HG02885 (cell line): ENCODE measurements around the gene SAFB.

Experiments used
- ATAC-seq: cut with Tn5 transposase; IDR thresholded peaks from one replicate; pipeline ENCODE4 v1.9.1; 2021; ENCODE audit warnings: mild to moderate bottlenecking; ENCODE audit not compliant: unreplicated experiment, poor library complexity

The SAFB gene

DNA sequence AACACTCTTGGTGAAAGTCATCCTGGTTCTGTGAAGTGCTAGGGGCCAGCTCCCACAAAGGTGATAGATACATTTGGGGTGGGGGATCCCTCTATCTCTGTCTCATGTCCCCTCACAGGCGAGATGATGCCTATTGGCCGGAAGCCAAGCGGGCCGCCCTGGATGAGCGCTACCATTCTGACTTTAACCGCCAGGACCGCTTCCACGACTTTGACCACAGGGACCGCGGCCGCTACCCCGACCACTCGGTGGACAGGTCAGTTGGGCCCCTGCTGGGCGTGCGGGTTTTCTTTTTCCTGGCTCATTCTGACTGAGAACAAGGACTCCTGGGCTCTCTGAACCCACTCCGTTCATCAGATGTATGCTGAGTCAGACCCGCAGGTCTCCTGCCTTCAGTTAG is 41.0 kb downstream of the SAFB start:
- no peak for ATAC-seq

DNA sequence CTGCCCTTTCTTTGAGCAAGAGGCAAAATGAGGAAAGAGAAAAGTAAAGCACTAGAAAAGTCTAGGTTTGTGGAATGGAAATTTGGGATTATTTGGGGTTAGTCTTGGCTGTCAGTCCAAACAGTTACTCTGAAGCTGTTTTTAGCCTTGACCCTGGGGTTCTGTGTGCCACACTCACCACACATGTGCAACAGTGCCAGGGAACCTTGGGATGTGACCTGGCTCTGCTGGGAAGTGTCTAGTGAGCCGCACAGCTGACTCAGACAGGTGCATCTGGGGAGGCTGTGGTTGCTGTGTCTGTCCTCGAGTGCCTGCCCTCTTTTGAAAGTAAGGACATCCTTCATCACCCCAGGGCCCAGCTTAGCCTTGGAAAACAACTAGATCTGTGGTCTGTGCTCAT is 41.6 kb downstream of the SAFB start:
- no peak for ATAC-seq

DNA sequence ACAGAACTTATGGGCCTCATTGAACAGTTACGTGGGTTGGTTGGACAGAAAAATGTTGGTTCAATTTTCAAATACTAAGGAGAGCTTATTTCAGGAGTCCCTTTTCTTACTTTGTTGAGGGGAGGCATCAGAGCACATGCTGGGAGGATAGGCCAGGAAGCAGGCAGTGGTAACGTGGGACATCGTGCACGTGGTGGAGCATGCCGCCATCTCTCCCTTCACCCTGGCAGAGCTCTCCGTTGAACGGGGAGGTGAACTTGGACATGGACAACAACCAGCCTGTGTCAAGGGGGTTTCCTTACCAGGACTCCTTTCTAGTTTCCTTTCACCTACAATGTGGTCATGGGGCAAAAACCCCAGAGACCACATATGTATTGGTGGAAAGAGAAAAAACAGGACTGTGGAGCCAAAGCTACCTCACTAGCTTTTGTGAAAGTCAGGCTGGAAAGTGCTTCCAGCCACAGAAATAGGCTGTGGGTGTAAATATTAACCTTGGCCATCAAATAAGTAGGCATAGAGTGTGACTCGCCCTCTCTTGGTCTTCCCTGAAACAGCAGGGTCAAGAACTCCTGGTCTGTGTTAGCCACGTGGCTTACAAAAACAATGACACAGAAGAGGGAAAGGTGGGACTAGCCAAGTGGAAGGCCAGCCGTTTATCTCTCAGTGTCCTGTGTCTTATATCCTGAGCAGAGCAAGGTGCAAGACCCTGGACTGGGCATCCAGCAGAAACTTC is 43.1 kb downstream of the SAFB start:
- no peak for ATAC-seq

DNA sequence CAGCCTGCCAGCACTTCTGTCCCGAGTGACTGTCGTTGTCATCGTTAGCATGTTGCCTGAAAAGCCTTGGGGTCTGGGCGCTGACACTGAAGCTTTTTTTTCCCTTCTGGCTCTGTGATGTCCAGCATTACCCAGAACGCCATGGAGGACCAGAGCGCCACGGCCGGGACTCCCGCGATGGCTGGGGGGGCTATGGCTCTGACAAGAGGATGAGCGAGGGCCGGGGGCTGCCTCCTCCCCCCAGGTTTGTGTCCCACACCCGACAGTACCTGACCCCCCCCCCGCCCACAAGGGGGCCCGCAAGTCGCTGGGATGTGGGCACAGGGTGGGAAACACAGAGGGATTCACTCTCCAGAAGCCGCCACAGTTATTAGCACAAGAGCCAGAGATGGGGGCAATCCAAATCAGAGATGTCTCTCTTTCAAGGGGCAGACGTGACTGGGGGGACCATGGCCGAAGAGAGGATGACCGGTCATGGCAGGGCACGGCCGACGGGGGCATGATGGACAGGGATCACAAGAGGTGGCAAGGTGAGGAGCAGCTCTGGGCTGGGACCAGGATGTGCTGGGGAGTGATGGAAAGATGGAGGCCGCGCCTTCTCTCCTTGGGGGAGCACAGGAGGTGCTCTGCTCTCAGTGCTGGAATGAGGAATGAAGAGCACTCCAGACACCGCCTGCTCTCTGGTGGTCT is 44.2 kb downstream of the SAFB start:
- no peak for ATAC-seq

DNA sequence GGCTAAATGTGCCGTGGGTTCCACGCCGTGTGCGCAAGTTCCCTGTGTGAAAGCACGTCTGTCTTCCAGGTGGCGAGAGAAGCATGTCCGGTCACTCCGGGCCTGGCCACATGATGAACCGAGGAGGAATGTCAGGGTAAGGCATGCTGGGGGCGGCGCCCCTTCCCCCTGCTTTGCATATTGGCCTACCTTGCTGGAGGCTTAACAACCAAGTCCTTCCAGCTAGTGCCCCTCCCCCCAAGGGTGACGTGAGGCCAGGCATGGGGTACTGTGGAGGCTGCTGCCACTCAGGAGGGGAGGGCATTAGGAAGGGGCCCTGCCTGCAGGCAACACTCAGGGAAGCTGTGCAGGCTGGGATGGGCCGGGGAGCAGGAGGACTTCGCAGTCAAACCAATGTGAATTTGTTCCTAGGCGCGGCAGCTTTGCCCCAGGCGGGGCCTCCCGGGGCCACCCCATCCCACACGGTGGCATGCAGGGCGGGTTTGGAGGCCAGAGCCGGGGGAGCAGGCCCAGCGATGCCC is 44.9 kb downstream of the SAFB start:
- ATAC-seq: no peak

DNA sequence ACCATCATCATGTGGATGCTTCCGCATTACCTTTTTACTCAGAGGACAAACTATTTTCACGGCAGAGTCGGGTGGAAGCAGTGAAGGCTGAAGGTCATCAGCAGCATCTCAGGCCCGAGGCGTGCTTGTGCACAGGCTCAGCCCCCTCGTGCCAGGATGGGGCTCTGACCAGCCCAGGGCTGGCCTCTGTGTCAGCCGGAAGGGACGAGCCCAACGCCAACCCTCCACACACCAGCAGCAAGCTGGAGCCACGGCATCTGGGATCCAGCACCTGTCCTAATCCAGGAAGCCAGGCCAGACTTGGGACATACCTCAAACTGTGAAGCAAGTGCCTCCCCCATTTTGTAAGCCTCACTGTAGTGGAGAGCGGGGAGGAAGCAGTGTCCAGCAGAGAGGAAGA is 46.3 kb downstream of the SAFB start:
- ATAC-seq: no peak

DNA sequence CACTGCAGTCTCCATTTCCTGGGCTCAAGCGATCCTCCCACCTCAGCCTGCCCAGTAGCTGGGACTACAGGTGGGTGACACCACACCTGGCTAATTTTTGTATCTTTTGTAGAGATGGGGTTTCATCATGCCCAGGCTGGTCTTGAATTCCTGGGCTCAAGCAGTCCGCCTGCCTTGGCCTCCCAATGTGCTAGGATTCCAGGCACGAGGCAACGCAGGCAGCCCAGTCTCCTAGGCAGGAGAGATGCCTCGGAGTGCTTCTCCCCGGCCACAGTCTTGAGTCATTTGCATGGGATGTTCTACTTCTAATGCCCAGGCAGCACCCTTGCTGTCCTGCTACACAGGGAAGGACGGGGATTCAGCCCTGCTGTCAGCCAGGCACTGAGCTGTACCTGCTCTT is 48.7 kb downstream of the SAFB start:
- ATAC-seq: no peak

DNA sequence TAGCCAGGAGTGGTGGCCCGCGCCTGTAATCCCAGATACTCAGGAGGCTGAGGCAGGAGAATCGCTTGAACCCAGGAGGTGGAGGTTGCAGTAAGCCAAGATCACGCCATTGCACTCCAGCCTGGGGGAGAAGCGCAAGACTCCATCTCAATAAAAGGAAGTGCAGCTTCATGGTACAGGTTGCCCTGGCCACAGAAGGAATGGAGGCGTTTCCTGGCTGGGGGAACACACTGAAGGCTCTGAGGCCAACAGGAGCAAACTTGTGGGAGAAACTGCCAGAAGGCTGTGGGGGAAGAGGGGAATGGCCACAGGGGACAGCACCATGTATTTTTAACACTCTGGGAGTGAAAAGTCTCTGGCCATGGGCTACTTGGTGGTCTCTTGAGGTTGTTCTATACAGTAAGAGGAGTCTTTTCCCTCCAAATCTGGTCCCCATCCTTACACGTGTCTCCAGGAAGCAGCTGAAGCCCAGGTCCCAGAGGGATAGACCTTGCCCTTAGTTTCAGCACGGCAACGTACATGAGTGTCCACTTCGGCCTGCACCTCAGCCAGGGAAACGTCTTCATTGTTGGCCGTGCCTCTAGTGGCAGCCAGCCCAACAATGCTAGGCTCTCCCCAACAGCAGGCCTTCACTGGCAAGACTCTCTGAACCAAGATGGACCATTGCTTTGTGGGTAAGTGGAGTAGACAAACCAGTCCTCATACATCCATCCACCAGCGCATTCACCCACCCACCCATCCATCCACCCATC is 50.0 kb downstream of the SAFB start:
- ATAC-seq: no peak

DNA sequence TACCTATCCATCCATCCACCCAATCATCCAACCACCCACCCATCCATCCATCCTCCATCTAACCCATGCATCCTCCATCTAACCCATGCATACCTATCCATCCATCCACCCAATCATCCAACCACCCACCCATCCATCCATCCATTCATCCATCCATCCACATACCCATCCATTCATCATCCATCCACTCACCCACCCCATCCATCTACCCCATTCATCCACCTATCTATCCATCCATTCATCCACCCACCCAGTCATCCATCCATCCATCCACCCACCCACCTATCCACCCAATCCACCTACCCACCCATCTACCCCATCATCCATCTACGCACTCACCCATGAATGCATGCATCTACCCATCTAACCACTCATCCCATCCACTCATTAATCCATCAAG is 50.9 kb downstream of the SAFB start:
- ATAC-seq: no peak

DNA sequence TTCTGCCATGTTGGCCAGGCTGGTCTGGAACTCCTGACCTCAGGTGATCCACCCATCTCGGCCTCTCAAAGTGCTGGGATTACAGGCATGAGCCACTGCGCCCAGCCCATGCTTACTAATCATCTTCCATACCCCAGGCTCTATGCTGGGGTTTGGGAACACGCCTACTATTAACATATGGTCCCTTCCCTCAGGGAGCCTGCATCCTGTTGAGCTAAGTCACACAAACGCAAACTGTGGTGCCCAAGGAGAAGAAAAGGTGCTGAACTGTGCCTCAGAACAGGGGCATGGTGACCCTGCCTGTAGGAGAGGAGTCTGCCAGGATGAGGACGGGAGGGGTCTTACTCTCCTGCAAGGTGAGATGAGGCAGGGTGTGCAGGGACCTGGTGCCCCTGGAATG is 51.8 kb downstream of the SAFB start:
- ATAC-seq: no peak

DNA sequence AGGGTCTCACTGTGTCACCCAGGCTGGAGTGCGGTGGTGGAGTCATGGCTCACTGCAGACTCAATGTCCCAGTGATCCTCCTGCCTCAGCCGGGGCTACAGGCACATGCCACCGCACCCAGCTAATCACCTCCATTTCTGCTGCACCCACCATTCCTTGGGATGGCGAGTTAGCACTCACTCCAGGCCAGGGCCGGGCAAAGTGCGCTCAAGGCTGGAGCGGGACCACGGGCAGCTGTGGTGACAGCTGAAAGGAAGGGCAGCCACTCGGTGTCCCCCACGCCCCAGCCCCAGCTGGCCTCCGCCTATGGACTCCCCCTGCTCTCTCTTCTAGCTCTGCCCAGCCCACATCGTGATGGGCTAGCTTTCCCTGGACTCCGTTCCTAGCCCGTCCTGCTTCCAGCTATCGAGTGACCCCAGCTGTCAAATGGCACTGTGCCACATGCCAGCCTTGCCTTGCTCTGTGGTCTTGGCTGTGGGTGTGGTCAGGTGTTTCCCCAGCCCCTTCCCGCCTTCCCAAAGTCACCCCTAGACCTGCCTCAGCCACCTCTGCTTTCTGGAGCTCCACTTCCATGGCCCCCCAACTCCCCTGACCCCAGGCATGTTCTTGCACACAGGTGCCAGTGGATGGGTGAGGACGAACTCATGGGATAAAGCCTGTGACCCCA is 53.4 kb downstream of the SAFB start:
- no peak for ATAC-seq

DNA sequence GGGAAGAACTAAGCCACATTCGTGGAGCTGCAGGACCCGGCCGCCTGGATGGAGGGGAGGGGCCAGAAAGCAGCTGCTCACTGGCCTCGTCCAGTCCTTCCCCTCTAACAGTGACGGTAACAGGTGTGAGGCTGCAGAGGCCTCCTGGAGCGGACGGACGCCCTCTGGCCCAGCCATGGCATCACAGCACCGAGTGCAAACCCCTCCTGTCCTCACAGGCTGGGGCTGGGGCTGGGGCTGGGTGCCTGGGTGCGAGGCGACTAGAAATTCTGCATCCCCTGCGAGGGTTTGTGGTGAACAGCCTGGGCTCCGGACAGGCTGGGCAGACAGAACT is 53.9 kb downstream of the SAFB start:
- ATAC-seq: no peak

DNA sequence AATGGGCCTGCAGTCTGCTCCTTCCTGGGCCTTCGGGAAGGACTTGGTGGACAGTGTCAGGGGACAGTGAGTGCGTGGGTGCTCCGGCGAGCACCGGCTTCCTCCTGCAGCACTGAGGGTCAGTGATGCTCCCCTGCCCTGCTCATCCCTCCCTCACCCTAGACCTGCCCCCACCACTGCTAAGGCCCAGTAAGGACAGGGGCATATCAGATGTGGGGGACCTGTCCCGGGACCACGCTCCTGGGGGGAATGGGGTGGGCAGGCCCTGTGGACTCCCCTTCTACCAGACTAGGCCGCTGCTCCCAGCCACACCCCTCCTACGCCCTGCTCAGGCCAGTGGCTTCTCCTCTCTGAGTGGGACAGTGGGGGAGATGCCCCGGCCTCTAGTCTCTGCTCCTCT is 54.3 kb downstream of the SAFB start:
- no peak for ATAC-seq

DNA sequence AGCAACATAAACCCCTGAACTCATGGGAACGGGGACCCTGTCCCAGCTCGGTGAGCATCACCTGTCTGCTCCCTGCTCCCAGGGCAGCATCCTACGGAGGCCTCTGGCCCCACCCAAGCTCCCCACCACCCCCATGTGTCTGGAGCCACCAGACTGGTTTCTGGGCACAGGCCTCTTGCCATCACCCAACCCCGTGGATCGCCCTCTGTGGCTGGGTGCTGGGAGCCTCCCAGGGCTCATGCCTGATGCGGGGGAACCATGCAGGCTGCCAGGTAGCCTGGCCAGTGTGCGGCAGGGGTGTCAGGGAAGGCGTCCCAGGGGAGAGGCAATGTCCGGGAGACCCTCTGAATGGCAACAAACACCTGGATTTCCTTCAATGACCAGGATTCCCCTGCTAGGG is 54.7 kb downstream of the SAFB start:
- ATAC-seq: no peak

DNA sequence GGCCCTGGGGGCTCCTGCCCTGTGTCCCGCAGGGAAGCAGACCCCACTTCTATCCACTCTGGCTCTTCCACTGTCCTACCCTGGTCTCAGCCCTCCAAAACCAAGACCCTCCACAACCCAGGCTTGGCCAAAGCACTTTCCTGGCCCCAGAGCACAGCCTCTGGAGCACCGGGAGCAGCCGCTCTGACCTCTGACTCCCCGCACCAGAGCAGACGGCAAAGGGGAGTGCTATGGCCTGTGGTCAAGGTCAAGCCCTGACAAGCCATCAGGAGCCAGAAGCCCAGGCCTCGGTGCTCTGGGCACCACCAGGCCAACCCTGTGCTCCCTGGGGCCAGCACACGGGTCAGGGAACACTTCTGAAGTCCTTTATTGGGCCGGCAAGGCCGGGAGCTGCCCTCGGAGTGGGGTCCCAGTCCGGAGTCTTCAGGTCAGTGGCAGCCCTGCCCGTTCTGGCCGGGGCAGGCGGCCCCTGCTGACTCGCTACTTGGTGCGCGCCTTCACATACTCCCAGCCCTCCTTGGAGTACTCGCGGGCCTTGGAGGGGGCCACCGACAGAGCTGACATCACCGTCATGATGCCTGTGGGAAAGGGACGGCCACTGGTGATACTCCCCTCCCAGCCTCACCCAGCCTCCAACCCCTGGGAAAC is 55.3 kb downstream of the SAFB start:
- no peak for ATAC-seq

DNA sequence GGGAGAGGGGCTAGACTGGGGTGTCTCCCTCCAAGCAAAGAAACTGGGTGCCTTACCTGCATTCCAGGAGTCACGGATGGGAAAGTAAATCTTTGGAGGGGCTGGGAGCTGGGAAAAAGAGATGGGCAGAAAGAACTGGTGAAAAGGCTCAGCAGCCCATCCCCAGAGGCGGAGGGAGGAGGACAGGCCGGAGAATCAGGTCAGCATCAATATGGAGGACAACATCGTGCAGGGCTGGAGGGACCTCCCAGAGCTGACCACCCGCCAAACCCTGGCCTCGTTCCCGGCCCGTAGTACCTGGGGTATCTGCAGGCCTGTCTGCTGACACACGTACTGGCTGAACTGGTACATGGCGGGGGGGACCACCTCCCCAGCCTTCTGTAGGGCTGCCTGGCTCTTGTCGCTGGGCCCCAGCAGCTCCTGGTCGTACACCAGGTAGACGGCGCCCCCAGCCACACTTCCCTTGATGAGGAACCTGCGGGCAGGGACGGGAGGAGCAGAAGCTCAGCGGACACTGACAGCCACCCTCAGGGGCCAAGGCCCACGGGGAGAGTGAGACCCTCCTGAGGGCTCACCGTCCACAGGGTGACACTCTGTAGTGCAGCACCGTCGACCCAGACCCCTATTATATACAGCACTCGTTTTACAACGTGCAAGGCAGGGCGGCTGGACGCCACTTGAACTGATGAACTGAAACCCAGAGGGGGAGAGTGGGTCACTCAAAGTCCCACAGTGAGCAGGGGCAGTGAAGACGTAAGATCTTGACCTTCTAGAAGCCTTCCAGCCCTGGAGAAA is 56.6 kb downstream of the SAFB start:
- ATAC-seq: no peak

DNA sequence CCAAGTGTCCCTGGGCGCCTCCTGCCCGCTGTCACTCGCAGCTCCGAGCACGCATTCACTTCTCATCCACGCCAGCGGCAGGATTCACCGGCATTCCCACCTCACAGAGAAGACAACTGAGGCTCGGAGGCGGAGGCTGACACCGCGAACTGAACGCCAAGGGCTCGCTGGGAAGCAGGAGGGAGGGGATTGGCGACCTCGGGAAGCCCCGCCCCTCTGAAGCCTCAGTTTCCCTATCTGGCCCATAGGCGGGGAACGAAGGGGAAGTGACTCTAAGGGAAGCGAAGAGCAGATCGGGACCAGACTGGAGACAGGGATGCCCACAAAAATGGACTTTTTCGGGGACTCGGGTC is 57.2 kb downstream of the SAFB start:
- ATAC-seq: no peak

DNA sequence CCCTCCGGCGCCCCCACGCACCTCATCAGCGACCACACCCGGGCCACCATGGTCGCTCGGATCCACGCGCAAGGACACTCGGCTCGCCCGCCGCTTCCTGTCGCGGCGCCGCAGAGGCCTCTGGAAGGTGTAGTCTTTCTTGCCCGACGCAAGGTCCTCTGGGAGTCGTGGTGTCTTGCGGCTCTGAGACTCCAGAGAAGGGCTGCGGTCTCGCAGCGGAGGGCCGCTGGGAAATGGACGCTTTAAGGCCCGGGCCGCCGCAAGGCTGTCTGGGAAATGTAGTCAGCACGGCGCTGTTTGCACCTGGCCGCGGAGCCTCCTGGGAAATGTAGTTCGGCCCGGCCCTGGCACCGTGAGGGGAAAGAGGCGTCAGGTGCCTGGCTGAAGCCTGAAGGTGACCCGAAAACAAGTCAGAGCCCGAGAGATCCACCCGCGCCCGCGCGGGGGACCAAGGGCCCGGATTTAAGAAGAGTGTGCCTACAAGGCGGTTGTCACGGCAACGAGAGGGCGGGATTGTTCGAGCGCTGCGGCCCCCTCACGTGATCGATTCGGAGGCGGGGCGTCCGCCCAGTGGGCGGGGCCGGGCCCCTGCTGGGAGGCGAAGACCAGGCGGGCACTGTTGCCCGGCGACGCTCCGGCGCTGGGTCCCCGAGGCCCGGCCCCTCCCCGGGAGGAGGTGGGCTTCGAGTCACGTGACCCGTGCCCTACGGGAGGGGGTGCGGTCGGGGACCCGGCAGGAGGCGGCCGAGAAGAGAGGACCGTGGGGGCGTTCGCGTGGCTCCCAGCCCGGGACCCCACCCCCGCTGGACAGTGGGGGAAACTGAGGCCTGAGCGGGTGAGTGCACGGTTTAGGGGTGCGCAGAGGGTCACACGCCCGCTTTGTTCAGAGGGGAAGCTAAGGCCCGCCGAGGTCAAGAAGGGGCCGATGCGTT is 57.8 kb downstream of the SAFB start, which contains the start of the genes HSD11B1L and MICOS13:
TSS of gene HSD11B1L (plus strand) at position 591 of the 932 bp plus-strand sequence. CDS start 3,806 bp downstream, outside the sequence.
TSS of gene MICOS13 (minus strand) at position 80 of the 932 bp plus-strand sequence. CDS start at position 50, 30 bp downstream.
- ATAC-seq: peak; percentile 90
